ENCODE measurements around the gene FOXP4. TPM values are rescaled to one million over a fixed set of nuclear protein-coding genes. Genes with fewer than 3 reads are reported as not detected.

FOXP4 gene
- total RNA-seq, 1 donor from 2014 or later: 137 TPM

DNA sequence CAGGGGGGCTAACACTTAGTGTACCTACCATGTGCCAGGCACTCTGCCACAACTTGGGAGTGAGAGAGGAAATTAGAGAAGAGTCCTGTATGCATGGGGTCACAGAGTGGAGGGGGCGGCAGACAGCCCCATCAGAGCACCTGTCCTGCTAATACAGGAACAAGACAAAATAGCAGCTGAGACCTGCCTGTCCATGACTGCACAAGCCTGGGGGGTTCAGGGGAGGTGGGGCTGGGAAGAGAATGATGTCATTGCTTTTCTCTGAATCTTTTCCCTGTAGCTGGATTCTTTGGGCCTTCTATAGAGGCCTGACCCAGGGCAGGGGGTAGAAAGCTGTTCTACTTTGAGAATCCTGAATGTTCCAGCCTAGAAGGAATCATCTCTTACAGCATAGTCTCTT, 37.4 kb downstream of the FOXP4 start:
- Mint-ChIP-seq H3K36me3 (ENCODE audit: insufficient read depth) (peaks cover 15% of the 10 kb centered on the region), H3K9me3 (ENCODE audit: low read depth) (no peaks in the 10 kb centered on the region), H3K4me3 (ENCODE audit: low read depth) (no peak overlapping the region), H3K4me1 (ENCODE audit: low read depth) (peaks cover 39% of the 10 kb centered on the region), H3K27me3 (no peaks in the 10 kb centered on the region), H3K27ac (peak overlapping the region; percentile 76)
- no peak for DNase-seq (ENCODE audit: low spot score, unreplicated experiment)
- TF ChIP-seq CTCF (IDR thresholded peaks at IDR 0.05; ENCODE audit: unreplicated experiment): no peak

DNA sequence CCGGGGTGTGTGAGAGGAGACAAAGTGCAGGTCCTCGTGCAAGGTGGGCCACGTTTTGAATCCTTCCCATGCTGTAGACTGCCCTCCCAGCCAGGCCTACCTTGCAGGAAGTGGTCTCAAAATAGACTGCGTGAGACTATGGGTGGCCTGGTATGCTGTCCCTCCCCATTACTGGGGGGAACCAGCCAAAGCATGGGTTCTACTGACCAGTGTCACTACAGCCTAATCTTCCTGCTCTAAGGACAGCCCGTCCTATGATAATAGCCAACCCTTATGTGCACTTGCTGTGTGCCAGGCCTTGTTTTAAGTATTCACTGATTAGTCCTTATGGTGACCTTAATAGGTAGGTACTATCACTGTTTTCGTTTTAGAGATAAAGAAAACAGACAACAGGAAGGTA, 38.0 kb downstream of the FOXP4 start:
- peaks cover 33% of the 10 kb centered on the region for H3K4me1 Mint-ChIP-seq (ENCODE audit: low read depth)
- no peak for TF ChIP-seq CTCF (IDR thresholded peaks at IDR 0.05; ENCODE audit: unreplicated experiment)

GRCh38 chr6:41584668-41585205, 38.6 kb downstream of the FOXP4 start:
- DNase-seq (ENCODE audit: low spot score, unreplicated experiment): peak; percentile 40
- no peak for TF ChIP-seq CTCF (IDR thresholded peaks at IDR 0.05; ENCODE audit: unreplicated experiment)
- peaks cover 14% of the 10 kb centered on the region for H3K36me3 Mint-ChIP-seq (ENCODE audit: insufficient read depth)
- no peak overlapping the region for H3K4me3 Mint-ChIP-seq (ENCODE audit: low read depth)
- no peaks in the 10 kb centered on the region for H3K9me3 Mint-ChIP-seq (ENCODE audit: low read depth)
- H3K27ac Mint-ChIP-seq: no peak overlapping the region
- no peaks in the 10 kb centered on the region for H3K27me3 Mint-ChIP-seq
- peaks cover 28% of the 10 kb centered on the region for H3K4me1 Mint-ChIP-seq (ENCODE audit: low read depth)

More for the DNA sequence above, 38.0 kb downstream of the FOXP4 start:
- no peaks in the 10 kb centered on the region for H3K9me3 Mint-ChIP-seq (ENCODE audit: low read depth)
- H3K27me3 Mint-ChIP-seq: no peaks in the 10 kb centered on the region
- H3K27ac Mint-ChIP-seq: peak overlapping the region; percentile 91
- H3K4me3 Mint-ChIP-seq (ENCODE audit: low read depth): no peak overlapping the region
- peaks cover 17% of the 10 kb centered on the region for H3K36me3 Mint-ChIP-seq (ENCODE audit: insufficient read depth)
- no peak for DNase-seq (ENCODE audit: low spot score, unreplicated experiment)

GRCh38 chr6:41585605-41586004, 39.4 kb downstream of the FOXP4 start:
- no peak overlapping the region for H3K4me3 Mint-ChIP-seq (ENCODE audit: low read depth)
- no peaks in the 10 kb centered on the region for H3K27me3 Mint-ChIP-seq
- no peak for DNase-seq (ENCODE audit: low spot score, unreplicated experiment)
- H3K36me3 Mint-ChIP-seq (ENCODE audit: insufficient read depth): peaks cover 13% of the 10 kb centered on the region
- TF ChIP-seq CTCF (IDR thresholded peaks at IDR 0.05; ENCODE audit: unreplicated experiment): no peak
- H3K27ac Mint-ChIP-seq: peak overlapping the region; percentile 59
- H3K4me1 Mint-ChIP-seq (ENCODE audit: low read depth): peaks cover 28% of the 10 kb centered on the region
- no peaks in the 10 kb centered on the region for H3K9me3 Mint-ChIP-seq (ENCODE audit: low read depth)

- DNase-seq (ENCODE audit: low spot score, unreplicated experiment): no peak
- Mint-ChIP-seq H3K4me3 (ENCODE audit: low read depth) (no peak overlapping the region), H3K4me1 (ENCODE audit: low read depth) (peaks cover 31% of the 10 kb centered on the region), H3K36me3 (ENCODE audit: insufficient read depth) (peaks cover 16% of the 10 kb centered on the region), H3K27me3 (no peaks in the 10 kb centered on the region), H3K27ac (peak overlapping the region; percentile 49), H3K9me3 (ENCODE audit: low read depth) (no peaks in the 10 kb centered on the region)
- TF ChIP-seq CTCF (IDR thresholded peaks at IDR 0.05; ENCODE audit: unreplicated experiment): no peak
These were observed 40.2 kb downstream of the FOXP4 start for GRCh38 chr6:41586252-41587007.
